OCI-LY1 (cell line): ENCODE data around the gene ODF2L.

Experiments
- CTCF ChIP-seq: fragments of 200-600 bp; sonication (generic), shearing (Covaris generic); IDR thresholded peaks from 2 replicates; pipeline ENCODE4 v1.5.1; 2017; ENCODE audit warnings: mild to moderate bottlenecking, antibody characterized with exemption, low read length, moderate library complexity, mixed read lengths
- EZH2 ChIP-seq: fragments of 200-600 bp; sonication (generic), shearing (Covaris generic); IDR thresholded peaks from 2 replicates; pipeline ENCODE4 v1.8.0; 2017; ENCODE audit warnings: borderline replicate concordance, mixed run types, mild to moderate bottlenecking, antibody characterized with exemption, low read length, moderate library complexity, mixed read lengths

- TF ChIP-seq CTCF, result no peak
- TF ChIP-seq EZH2, result no peak
Observed at GRCh38 chr1:86409416-86410021, 13.4 kb upstream of the ODF2L start.
